A549 (cell line): Measurements from ENCODE around the gene MLANA. TPM values are rescaled to one million over a fixed set of nuclear protein-coding genes. Genes with fewer than 3 reads are reported as not detected.

Source experiments
- ATAC-seq, 2 experiments: fragments of 200-7000 bp in 1 of 2; fragments of >200 bp in 1 of 2; cut with Nextera tagmentation in 1 of 2; cut with Tn5 transposase in 1 of 2; 3 replicates each; pipeline versions ENCODE4 v1.8.0 to v1.9.1; 2018 to 2020; ENCODE audit warnings: mild to moderate bottlenecking in 1 of 2, moderate library complexity in 1 of 2
- CTCF ChIA-PET: fragments of 300-600 bp; sonication (Branson Sonifier 250); formaldehyde crosslinking; extraction: SDS; loops from one replicate; lab custom pipeline; 2021; ENCODE audit warnings: antibody characterized with exemption, inconsistent platforms; lab: Yijun Ruan, JAX
- POLR2A ChIA-PET: fragments of 350-600 bp; formaldehyde crosslinking; extraction: SDS; loops from one replicate; lab custom pipeline; 2021; ENCODE audit warnings: antibody characterized with exemption, inconsistent platforms; lab: Yijun Ruan, JAX
- DNase-seq, 2 experiments: peaks; one replicate each; pipeline versions ENCODE4 v3.0.0 to v3.0.0-alpha.2; 2011 to 2016; ENCODE audit warnings: low read depth in 1 of 2, low spot score in 1 of 2
- FAIRE-seq: peaks from 2 replicates; lab custom pipeline; 2011; peaks lifted over from hg19 to GRCh38; lab: Jason Lieb, UNC
- H3K27ac ChIP-seq, 2 experiments: fragments of >200 bp; sonication (Bioruptor Twin); formaldehyde crosslinking; 3 replicates each; pipeline ENCODE4 v1.5.1; 2016 to 2017
- H3K4me1 ChIP-seq: fragments of >200 bp; sonication (Bioruptor Twin); formaldehyde crosslinking; 3 replicates; pipeline ENCODE4 v1.6.1; 2016
- H3K4me2 ChIP-seq: fragments of >200 bp; sonication (Bioruptor Twin); formaldehyde crosslinking; 3 replicates; pipeline ENCODE4 v1.6.1; 2016
- H3K4me3 ChIP-seq: fragments of >200 bp; sonication (Bioruptor Twin); formaldehyde crosslinking; 3 replicates; pipeline ENCODE4 v1.5.1; 2016
- H3K9me3 ChIP-seq: fragments of >200 bp; sonication (Bioruptor Twin); formaldehyde crosslinking; 3 replicates; pipeline ENCODE4 v1.6.1; 2016
- BHLHE40 ChIP-seq: IDR thresholded peaks from 2 replicates; pipeline ENCODE4 v1.6.1; 2012; ENCODE audit warnings: low read depth, low read length, inconsistent platforms
- CBX8 ChIP-seq: fragments of 200-600 bp; sonication (generic); IDR thresholded peaks from 2 replicates; pipeline ENCODE4 v1.6.1; 2016
- CHD2 ChIP-seq: fragments of 150-350 bp; IDR thresholded peaks from 2 replicates; pipeline ENCODE4 v1.6.1; 2014; ENCODE audit warnings: low read length; ENCODE audit not compliant: partially characterized antibody
- CHD4 ChIP-seq: fragments of 200-600 bp; sonication (generic); IDR thresholded peaks from 2 replicates; pipeline ENCODE4 v1.6.1; 2016; ENCODE audit warnings: antibody characterized with exemption, mild to moderate bottlenecking, borderline replicate concordance
- ESRRA ChIP-seq: fragments of 150-350 bp; IDR thresholded peaks from 2 replicates; pipeline ENCODE4 v1.6.1; 2014; ENCODE audit warnings: mild to moderate bottlenecking, low read length, borderline replicate concordance
- FOSB ChIP-seq: fragments of 250-450 bp; sonication (Bioruptor Pico); IDR thresholded peaks from 2 replicates; pipeline ENCODE4 v1.5.0; 2020; ENCODE audit warnings: mild to moderate bottlenecking, moderate library complexity
- HDAC2 ChIP-seq: fragments of 200-600 bp; sonication (generic); IDR thresholded peaks from 2 replicates; pipeline ENCODE4 v1.6.1; 2016
- HEYL ChIP-seq: fragments of 250-450 bp; sonication (Bioruptor Pico); IDR thresholded peaks from 2 replicates; pipeline ENCODE4 v1.8.0; 2021; ENCODE audit warnings: mild to moderate bottlenecking, moderate library complexity
- MAZ ChIP-seq: fragments of 150-350 bp; IDR thresholded peaks from 2 replicates; pipeline ENCODE4 v1.6.1; 2014; ENCODE audit warnings: antibody characterized with exemption, low read depth, low read length, borderline replicate concordance
- MYC ChIP-seq: IDR thresholded peaks from 2 replicates; pipeline ENCODE4 v1.6.1; 2012; ENCODE audit warnings: mild to moderate bottlenecking, inconsistent platforms, low read length, improper control_type of control experiment, borderline replicate concordance
- NPAS2 ChIP-seq: fragments of 250-450 bp; sonication (Bioruptor Pico); IDR thresholded peaks from 2 replicates; pipeline ENCODE4 v1.8.0; 2022; ENCODE audit warnings: mild to moderate bottlenecking, moderate library complexity, borderline replicate concordance
- POLR2A ChIP-seq: IDR thresholded peaks from 2 replicates; pipeline ENCODE4 v1.6.1; 2012; ENCODE audit warnings: mild to moderate bottlenecking, low read length
- POLR2AphosphoS2 ChIP-seq: conservative IDR thresholded peaks from 2 replicates; pipeline ENCODE4 v1.6.1; 2012; ENCODE audit warnings: low read length, improper control_type of control experiment, inconsistent platforms
- RARB ChIP-seq: fragments of 250-450 bp; sonication (Bioruptor Pico); IDR thresholded peaks from 2 replicates; pipeline ENCODE4 v1.8.0; 2021; ENCODE audit warnings: mild to moderate bottlenecking, moderate library complexity
- RNF2 ChIP-seq: fragments of 200-600 bp; sonication (generic); IDR thresholded peaks from 2 replicates; pipeline ENCODE4 v1.6.1; 2016; ENCODE audit warnings: low read depth, mild to moderate bottlenecking, antibody characterized with exemption, moderate library complexity, borderline replicate concordance
- SREBF2 ChIP-seq: fragments of 450-650 bp; IDR thresholded peaks from 2 replicates; pipeline ENCODE4 v1.6.1; 2014; ENCODE audit warnings: mild to moderate bottlenecking, moderate library complexity
- ZC3H11A ChIP-seq: fragments of 450-650 bp; IDR thresholded peaks from 2 replicates; pipeline ENCODE4 v1.6.1; 2014; ENCODE audit warnings: antibody characterized with exemption, mild to moderate bottlenecking
- ZNF302 ChIP-seq: fragments of 250-450 bp; sonication (Bioruptor Pico); IDR thresholded peaks from 2 replicates; pipeline ENCODE4 v1.9.0; 2021; ENCODE audit warnings: inconsistent platforms, mild to moderate bottlenecking, moderate library complexity
- WGBS: methylation state at CpG from one replicate; pipeline ENCODE4 v1.1.6; 2017; ENCODE audit errors: missing lambda C conversion rate; 5-methylcytosine and 5-hydroxymethylcytosine counted together
- polyA plus RNA-seq, 4 experiments: library from polyadenylated mRNA; depleted of rRNA in 3 of 4; stranded (reverse); fragments of >200 nt; fragmentation: RNase III in 1 of 4; extraction: RNeasy Plus Mini Kit Qiagen cat#74134 plus additional on column Dnase treatment in 1 of 4; gene quantifications; 2 replicates in 3 of 4; 3 replicates in 1 of 4; pipeline ENCODE4 v1.2.3, GENCODE V29; 2011 to 2017
- TF ChIP-seq, protein P1 (sequence below): fragments of 150-350 bp; IDR thresholded peaks from 2 replicates; pipeline ENCODE4 v1.6.1; 2014; ENCODE audit warnings: low read depth, mild to moderate bottlenecking, low read length
- TF ChIP-seq, protein P2 (sequence below): fragments of 250-450 bp; sonication (Bioruptor Pico); IDR thresholded peaks from 2 replicates; pipeline ENCODE4 v1.5.0; 2021; ENCODE audit warnings: mild to moderate bottlenecking, moderate library complexity, borderline replicate concordance
- TF ChIP-seq, protein P3 (sequence below): IDR thresholded peaks from 2 replicates; pipeline ENCODE4 v1.6.1; 2012

The MLANA gene
- polyA plus RNA-seq, 2 of the 4 experiments (the other 2 are of a cell fraction) = not detected

DNA sequence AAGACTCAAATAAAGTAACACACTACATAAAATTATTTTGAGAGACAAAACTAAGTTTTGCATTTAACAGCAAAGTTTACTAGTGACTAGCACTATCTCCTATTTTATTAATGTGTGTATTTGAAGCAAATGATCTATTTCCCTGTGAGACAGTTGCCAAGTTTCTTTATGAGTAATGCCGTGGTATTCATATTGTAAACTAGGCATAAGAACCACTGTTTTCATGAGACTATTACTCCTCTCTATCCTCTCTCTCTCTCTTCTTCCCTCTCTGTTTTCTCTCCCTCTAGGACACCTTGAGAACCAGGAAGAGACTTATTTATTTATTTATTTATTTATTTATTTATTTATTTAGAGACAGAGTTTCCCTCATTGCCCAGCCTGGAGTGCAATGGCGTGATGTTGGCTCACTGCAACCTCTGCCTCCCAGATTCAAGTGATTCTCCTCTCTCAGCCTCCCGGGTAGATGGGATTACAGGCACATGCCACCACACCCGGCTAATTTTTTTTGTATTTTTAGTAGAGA, 61.1 kb downstream of the MLANA start:
- DNase-seq = peak in 1 of 2 experiments; percentile 22
- ATAC-seq = peak in 1 of 2 experiments; percentile 58; a peak in 3 of 6 replicates

DNA sequence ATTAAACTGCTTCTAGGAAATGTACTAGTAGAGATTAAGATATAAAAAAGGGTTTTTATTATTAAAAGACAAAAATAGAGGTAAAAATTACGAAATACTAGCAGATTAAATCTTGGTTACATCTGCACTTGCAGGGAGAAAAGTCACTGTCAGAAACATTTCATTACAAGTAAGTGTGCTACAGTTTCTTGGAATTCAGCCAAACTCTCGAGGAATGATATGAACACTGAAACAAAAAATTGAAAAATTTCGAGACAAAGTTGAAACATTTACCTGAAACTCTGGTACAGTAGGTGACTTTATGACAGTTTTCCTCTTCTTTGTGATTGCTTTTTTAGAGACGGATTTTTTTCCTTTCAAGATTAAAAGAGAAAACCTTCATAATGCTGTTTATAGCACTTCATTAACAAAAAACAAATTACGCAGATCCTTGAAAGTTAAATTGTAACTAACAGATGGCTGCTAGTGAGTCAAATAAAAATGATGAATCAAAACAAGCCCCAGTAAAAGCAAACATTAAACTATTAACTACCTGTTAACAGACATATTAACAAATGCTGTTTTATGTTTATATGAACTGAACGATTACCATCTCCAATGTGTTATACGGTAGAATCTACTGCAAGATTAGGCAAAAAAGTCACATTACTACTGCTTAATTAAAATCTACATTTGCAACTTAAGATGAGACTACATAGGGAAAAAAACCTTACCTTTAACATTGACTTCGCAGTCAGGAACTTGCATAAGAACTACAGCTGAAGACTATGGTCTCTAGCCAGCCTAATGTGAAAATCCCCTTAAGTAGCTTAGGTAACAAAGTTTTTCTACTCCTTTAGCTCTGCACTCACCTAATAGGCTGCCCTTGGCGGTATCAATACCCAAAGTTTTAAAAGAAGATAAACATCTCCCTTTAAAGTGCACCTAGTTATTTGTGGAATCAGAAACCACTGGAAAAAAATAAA, 63.3 kb downstream of the MLANA start:
- peak overlapping the region; percentile 14; the same call in 1 of the 3 replicates for H3K4me3 ChIP-seq
- peak overlapping the region; percentile 78 for H3K4me2 ChIP-seq
- TF ChIP-seq, protein P1, sequence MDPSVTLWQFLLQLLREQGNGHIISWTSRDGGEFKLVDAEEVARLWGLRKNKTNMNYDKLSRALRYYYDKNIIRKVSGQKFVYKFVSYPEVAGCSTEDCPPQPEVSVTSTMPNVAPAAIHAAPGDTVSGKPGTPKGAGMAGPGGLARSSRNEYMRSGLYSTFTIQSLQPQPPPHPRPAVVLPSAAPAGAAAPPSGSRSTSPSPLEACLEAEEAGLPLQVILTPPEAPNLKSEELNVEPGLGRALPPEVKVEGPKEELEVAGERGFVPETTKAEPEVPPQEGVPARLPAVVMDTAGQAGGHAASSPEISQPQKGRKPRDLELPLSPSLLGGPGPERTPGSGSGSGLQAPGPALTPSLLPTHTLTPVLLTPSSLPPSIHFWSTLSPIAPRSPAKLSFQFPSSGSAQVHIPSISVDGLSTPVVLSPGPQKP = no peak
- no peak for TF ChIP-seq BHLHE40
- no peak for TF ChIP-seq CBX8
- no peak for TF ChIP-seq POLR2AphosphoS2
- no peak for TF ChIP-seq RNF2
- no peak for TF ChIP-seq MYC
- no peak for TF ChIP-seq ESRRA
- TF ChIP-seq MAZ = no peak
- TF ChIP-seq, protein P2, sequence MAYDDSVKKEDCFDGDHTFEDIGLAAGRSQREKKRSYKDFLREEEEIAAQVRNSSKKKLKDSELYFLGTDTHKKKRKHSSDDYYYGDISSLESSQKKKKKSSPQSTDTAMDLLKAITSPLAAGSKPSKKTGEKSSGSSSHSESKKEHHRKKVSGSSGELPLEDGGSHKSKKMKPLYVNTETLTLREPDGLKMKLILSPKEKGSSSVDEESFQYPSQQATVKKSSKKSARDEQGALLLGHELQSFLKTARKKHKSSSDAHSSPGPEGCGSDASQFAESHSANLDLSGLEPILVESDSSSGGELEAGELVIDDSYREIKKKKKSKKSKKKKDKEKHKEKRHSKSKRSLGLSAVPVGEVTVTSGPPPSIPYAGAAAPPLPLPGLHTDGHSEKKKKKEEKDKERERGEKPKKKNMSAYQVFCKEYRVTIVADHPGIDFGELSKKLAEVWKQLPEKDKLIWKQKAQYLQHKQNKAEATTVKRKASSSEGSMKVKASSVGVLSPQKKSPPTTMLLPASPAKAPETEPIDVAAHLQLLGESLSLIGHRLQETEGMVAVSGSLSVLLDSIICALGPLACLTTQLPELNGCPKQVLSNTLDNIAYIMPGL (CRISPR knock-in tag) = no peak
- TF ChIP-seq POLR2A = no peak
- TF ChIP-seq, protein P3, sequence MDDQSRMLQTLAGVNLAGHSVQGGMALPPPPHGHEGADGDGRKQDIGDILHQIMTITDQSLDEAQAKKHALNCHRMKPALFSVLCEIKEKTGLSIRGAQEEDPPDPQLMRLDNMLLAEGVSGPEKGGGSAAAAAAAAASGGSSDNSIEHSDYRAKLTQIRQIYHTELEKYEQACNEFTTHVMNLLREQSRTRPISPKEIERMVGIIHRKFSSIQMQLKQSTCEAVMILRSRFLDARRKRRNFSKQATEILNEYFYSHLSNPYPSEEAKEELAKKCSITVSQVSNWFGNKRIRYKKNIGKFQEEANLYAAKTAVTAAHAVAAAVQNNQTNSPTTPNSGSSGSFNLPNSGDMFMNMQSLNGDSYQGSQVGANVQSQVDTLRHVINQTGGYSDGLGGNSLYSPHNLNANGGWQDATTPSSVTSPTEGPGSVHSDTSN = no peak
- TF ChIP-seq CHD2 = no peak
- TF ChIP-seq NPAS2 (CRISPR knock-in tag) = no peak
- no peak for TF ChIP-seq HDAC2
- TF ChIP-seq RARB (CRISPR knock-in tag) = no peak
- no peak for TF ChIP-seq SREBF2
- no peak for TF ChIP-seq HEYL (CRISPR knock-in tag)
- no peak for TF ChIP-seq CHD4
- no peak for TF ChIP-seq ZNF302
- TF ChIP-seq, all 56 proteins: peak for 0
- FAIRE-seq = no peak
- peak in 1 of 2 experiments; percentile 34 for DNase-seq
- no peak overlapping the region for H3K27ac ChIP-seq
- WGBS = 21% methylated on average over 9 of the region's 9 CpGs
- CTCF ChIA-PET = interaction anchor here (1.2 kb wide), 1 partner anchor 155 kb away, joined by 4 read pairs; no protein-coding TSS in a partner anchor
- H3K4me1 ChIP-seq = peaks cover 49% of the 10 kb centered on the region
- no peak for ATAC-seq
- POLR2A ChIA-PET = no interaction called here
- no peaks in the 10 kb centered on the region for H3K9me3 ChIP-seq

More for the DNA sequence above, 61.1 kb downstream of the MLANA start:
- FAIRE-seq = no peak
- Histone ChIP-seq H3K4me2 (peak overlapping the region; percentile 19), H3K4me1 (peaks cover 56% of the 10 kb centered on the region)
- CTCF ChIA-PET = interaction anchor here (1.6 kb wide), 1 partner anchor 65 kb away, joined by 3 read pairs; no protein-coding TSS in a partner anchor
- POLR2A ChIA-PET = no interaction called here
- TF ChIP-seq ZC3H11A (peak; percentile 97), FOSB (CRISPR knock-in tag) (no peak)
- TF ChIP-seq, all 56 proteins: peak for 1
- Histone ChIP-seq H3K4me3 (no peak overlapping the region), H3K9me3 (no peaks in the 10 kb centered on the region), H3K27ac (no peak overlapping the region)
- WGBS = 66% methylated on average over 4 of the region's 4 CpGs
